GM12878 (cell line): ENCODE measurements around the gene DIP2C. TPM values are rescaled to one million over a fixed set of nuclear protein-coding genes. Genes with fewer than 3 reads are reported as not detected.

Experiments
- ATAC-seq: fragments of 200-7000 bp; cut with Tn5 transposase; 3 replicates; pipeline ENCODE4 v1.9.1; 2020; ENCODE audit warnings: mild to moderate bottlenecking, moderate library complexity
- BruUV-seq: library from RNA; stranded (reverse); fragments of 400-500 nt; replicated peaks from 2 replicates; lab custom pipeline; 2021; lab: Mats Ljungman, UMichigan
- CTCF ChIA-PET: fragments of 300-600 bp; sonication (Branson Sonifier 250); formaldehyde crosslinking; extraction: SDS; loops from one replicate; lab custom pipeline; 2021; ENCODE audit warnings: inconsistent platforms; lab: Yijun Ruan, JAX
- POLR2A ChIA-PET: fragments of 350-600 bp; formaldehyde crosslinking; extraction: SDS; loops from one replicate; lab custom pipeline; 2021; ENCODE audit warnings: inconsistent platforms; lab: Charles Lee
- RAD21 ChIA-PET: fragments of 300-600 bp; sonication (Branson Sonifier 250); formaldehyde crosslinking; loops from one replicate; lab custom pipeline; 2023; ENCODE audit warnings: antibody characterized with exemption; ENCODE audit not compliant: unreplicated experiment; lab: Charles Lee
- SMC1A ChIA-PET: fragments of 300-600 bp; sonication (Branson Sonifier 250); formaldehyde crosslinking; loops from one replicate; lab custom pipeline; 2023; ENCODE audit not compliant: unreplicated experiment, uncharacterized antibody; lab: Charles Lee
- DNase-seq: peaks from one replicate; pipeline ENCODE4 v3.0.0-alpha.2; 2011; ENCODE audit warnings: low read depth, low spot score
- FAIRE-seq: peaks from 3 replicates; lab custom pipeline; 2011; peaks lifted over from hg19 to GRCh38; lab: Jason Lieb, UNC
- H2AFZ ChIP-seq: 2 replicates; pipeline ENCODE4 v1.6.0; 2011; ENCODE audit warnings: low read depth, low read length, control low read depth; ENCODE audit not compliant: control insufficient read depth
- H3K27ac ChIP-seq: 2 replicates; pipeline ENCODE4 v1.5.1; 2011; ENCODE audit warnings: control low read depth; ENCODE audit not compliant: control insufficient read depth, insufficient read depth
- H3K27me3 ChIP-seq, 2 experiments: replicated peaks in 1 of 2; 2 replicates each; pipeline versions ENCODE4 v1.6.0 to v1.6.1; 2011; ENCODE audit warnings: low read length in 1 of 2; ENCODE audit not compliant: control insufficient read depth in 2 of 2, insufficient read depth in 2 of 2
- H3K36me3 ChIP-seq, 2 experiments: 2 replicates each; pipeline ENCODE4 v1.5.1; 2011; ENCODE audit warnings: low read length in 1 of 2; ENCODE audit not compliant: control insufficient read depth in 2 of 2, insufficient read depth in 2 of 2
- H3K4me1 ChIP-seq: 2 replicates; pipeline ENCODE4 v1.6.1; 2011; ENCODE audit warnings: mild to moderate bottlenecking, low read length, moderate library complexity, mixed read lengths; ENCODE audit not compliant: control insufficient read depth, insufficient read depth
- H3K4me2 ChIP-seq: 2 replicates; pipeline ENCODE4 v1.6.0; 2011; ENCODE audit warnings: control low read depth; ENCODE audit not compliant: control insufficient read depth, insufficient read depth
- H3K4me3 ChIP-seq: fragments of 200-600 bp; sonication (generic); 2 replicates; pipeline ENCODE4 v1.5.1; 2016
- H3K79me2 ChIP-seq: 2 replicates; pipeline ENCODE4 v1.6.0; 2011; ENCODE audit warnings: low read length; ENCODE audit not compliant: control insufficient read depth, insufficient read depth
- H3K9ac ChIP-seq: 2 replicates; pipeline ENCODE4 v1.8.0; 2011; ENCODE audit warnings: low read length, control low read depth, mixed read lengths; ENCODE audit not compliant: control insufficient read depth, insufficient read depth
- H3K9me3 ChIP-seq: replicated peaks from 3 replicates; pipeline ENCODE4 v1.5.1; 2011; ENCODE audit warnings: mild to moderate bottlenecking, low read length; ENCODE audit not compliant: control insufficient read depth, insufficient read depth
- H4K20me1 ChIP-seq: 2 replicates; pipeline ENCODE4 v1.6.0; 2011; ENCODE audit not compliant: control insufficient read depth, insufficient read depth
- BCL11A ChIP-seq: IDR thresholded peaks from 2 replicates; pipeline ENCODE4 v1.6.1; 2011; ENCODE audit warnings: low read depth, low read length
- ETV6 ChIP-seq, 2 experiments: fragments of 450-650 bp in 1 of 2; IDR thresholded peaks in 1 of 2; conservative IDR thresholded peaks in 1 of 2; 2 replicates each; pipeline ENCODE4 v1.6.1; 2014; ENCODE audit warnings: antibody characterized with exemption in 1 of 2, borderline replicate concordance in 1 of 2, low read depth in 1 of 2, mild to moderate bottlenecking in 1 of 2, moderate library complexity in 1 of 2
- IRF5 ChIP-seq: fragments of 450-650 bp; IDR thresholded peaks from 2 replicates; pipeline ENCODE4 v1.6.1; 2017; ENCODE audit warnings: borderline replicate concordance
- MAX ChIP-seq: IDR thresholded peaks from 2 replicates; pipeline ENCODE4 v1.6.1; 2012; ENCODE audit warnings: low read depth, low read length, improper control_type of control experiment
- MTA2 ChIP-seq: fragments of 450-650 bp; IDR thresholded peaks from 2 replicates; pipeline ENCODE4 v1.6.1; 2016; ENCODE audit warnings: low read depth, mild to moderate bottlenecking, moderate library complexity
- SMAD1 ChIP-seq: fragments of 450-650 bp; IDR thresholded peaks from 2 replicates; pipeline ENCODE4 v1.6.1; 2018; ENCODE audit warnings: mild to moderate bottlenecking, low read depth; ENCODE audit not compliant: partially characterized antibody
- WGBS: methylation state at CpG from one replicate; pipeline ENCODE4 v1.1.6; 2016; ENCODE audit warnings: low lambda C conversion rate; ENCODE audit not compliant: insufficient replicate concordance, insufficient coverage; ENCODE audit errors: missing lambda C conversion rate; 5-methylcytosine and 5-hydroxymethylcytosine counted together
- in situ Hi-C: fragments of 300-500 bp; cut with MboI; formaldehyde crosslinking; loops from 9 replicates; pipeline ENCODE4 v1.14.3; 2018; ENCODE audit warnings: mixed read lengths
- intact Hi-C: fragments of 100-400 bp; cut with micrococcal nuclease; formaldehyde crosslinking; loops from one replicate; pipeline ENCODE4 v1.14.2; 2022; ENCODE audit not compliant: unreplicated experiment
- polyA plus RNA-seq, 11 experiments: library from polyadenylated mRNA; depleted of rRNA in 4 of 11; unstranded in 6 of 11; stranded (reverse) in 5 of 11; fragments of >200 nt; fragmentation: Nextera tagmentation in 4 of 11; fragmentation: Illumina TruSeq in 1 of 11; extraction: Ambion mirVana in 4 of 11; extraction: Trizol in 1 of 11; gene quantifications; 1 replicate in 1 of 11; 2 replicates in 10 of 11; pipeline versions ENCODE4 v1.2.1 to v1.2.3, GENCODE V29; 2011 to 2016; ENCODE audit warnings: inconsistent platforms in 2 of 11, missing spikeins in 2 of 11, low read depth in 1 of 11
- total RNA-seq, 4 experiments: library from RNA; depleted of rRNA in 3 of 4; stranded (reverse); fragments of >200 nt in 3 of 4; fragmentation: Illumina TruSeq in 1 of 4; extraction: Trizol in 1 of 4; gene quantifications; 2 replicates each; pipeline versions ENCODE4 v1.2.1 to v1.2.3, GENCODE V29; 2013 to 2021

DIP2C gene
- total and polyA plus RNA-seq, 10 of the 15 experiments (the other 5 are each of a cell fraction or from before 2014, with no cell fraction given) = 0.01 to 0.10 (median 0.06) TPM

- ChIA-PET SMC1A (no interaction called here), CTCF (no interaction called here)
- H3K4me1 ChIP-seq = no peaks in the 10 kb centered on the region
- no peaks in the 10 kb centered on the region for H3K9me3 ChIP-seq
- H3K4me3 ChIP-seq = no peak overlapping the region
- no peak for FAIRE-seq
- no peak overlapping the region for H2AFZ ChIP-seq
- no peak overlapping the region for H3K27ac ChIP-seq
- no peak for TF ChIP-seq ETV6 (conservative IDR thresholded peaks at IDR 0.05 in 1 of 2, IDR thresholded peaks at IDR 0.05 in 1 of 2; ENCODE audit: borderline replicate concordance in 1 of 2, low read depth in 1 of 2)
- TF ChIP-seq IRF5 = no peak
- no peak for TF ChIP-seq BCL11A
- TF ChIP-seq MAX = no peak
- no peak for TF ChIP-seq SMAD1
- TF ChIP-seq MTA2 = no peak
- TF ChIP-seq, all 136 proteins: peak for 0
- Histone ChIP-seq H3K79me2 (no peaks in the 10 kb centered on the region), H3K36me3 (no peaks in the 10 kb centered on the region), H4K20me1 (no peaks in the 10 kb centered on the region), H3K4me2 (no peak overlapping the region), H3K9ac (no peak overlapping the region), H3K27me3 (no peaks in the 10 kb centered on the region)
- RAD21 ChIA-PET = no interaction called here
- no peak for DNase-seq
- in situ Hi-C loops (no loop called here), intact Hi-C loops (no loop called here)
- POLR2A ChIA-PET = no interaction called here
- BruUV-seq = no TSS peak
- 60% methylated on average over 31 of the region's 31 CpGs for WGBS
- no peak for ATAC-seq
These were observed 303.7 kb downstream of the DIP2C start for GRCh38 chr10:385571-386300.
